SH-SY5Y (cell line): Measurements from ENCODE around the gene COL18A1.

ENCODE experiments used
- GATA2 ChIP-seq: IDR thresholded peaks from 2 replicates; pipeline ENCODE4 v1.6.1; 2011; ENCODE audit warnings: mild to moderate bottlenecking, low read depth, low read length
- GATA3 ChIP-seq: IDR thresholded peaks from 2 replicates; pipeline ENCODE4 v1.6.1; 2011; ENCODE audit warnings: low read depth, mild to moderate bottlenecking, low read length, moderate library complexity

DNA sequence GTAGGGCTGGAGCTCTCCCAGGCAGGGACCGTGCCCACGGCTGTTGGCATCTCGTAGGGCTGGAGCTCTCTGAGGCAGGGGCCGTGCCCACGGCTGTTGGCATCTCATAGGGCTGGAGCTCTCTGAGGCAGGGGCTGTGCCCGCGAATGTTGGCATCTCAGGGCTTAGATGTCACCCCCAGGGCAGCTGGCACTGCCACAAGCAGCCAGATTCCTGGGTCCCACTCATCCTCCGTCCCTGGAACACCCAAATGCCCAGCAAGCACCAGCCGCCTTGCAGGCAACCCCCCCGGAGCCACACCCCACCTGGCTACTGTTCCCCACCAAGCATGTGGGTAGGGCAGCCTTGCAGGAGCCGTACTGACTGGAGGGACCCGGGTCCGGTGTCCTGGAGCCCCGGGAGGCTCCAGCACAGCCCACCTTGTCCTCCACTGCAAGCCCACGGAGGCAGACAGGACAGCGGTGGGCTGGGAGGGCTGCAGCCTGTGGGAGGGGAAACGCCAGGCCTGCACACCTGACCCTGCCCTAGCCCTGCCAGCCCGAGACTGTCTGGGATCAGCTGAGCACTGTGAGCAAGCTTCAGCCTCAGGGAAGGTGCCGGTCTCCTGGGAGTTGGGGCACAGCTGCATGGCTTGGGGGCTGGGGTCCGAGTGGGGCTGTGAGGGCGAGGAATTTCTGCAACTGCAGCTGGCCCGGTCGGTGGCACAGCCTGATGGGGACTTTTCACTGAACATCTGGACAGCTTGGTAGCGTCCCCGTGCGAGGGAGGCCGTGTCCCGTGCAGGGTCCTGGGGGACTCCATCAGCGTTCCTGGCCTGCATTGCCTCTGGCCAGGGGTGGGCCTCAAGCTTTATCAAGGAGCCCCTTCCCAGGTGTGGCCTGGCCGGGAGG lies 53.6 kb downstream of the COL18A1 start:
- TF ChIP-seq GATA3 (no peak), GATA2 (no peak)
